Suppressor macrophage (primary cell): ENCODE results near the gene KREMEN1.

Experiments
- DNase-seq, 4 experiments: peaks; one replicate each; pipeline ENCODE4 v3.0.0-alpha.2; 2020 to 2022

Gene KREMEN1

DNA sequence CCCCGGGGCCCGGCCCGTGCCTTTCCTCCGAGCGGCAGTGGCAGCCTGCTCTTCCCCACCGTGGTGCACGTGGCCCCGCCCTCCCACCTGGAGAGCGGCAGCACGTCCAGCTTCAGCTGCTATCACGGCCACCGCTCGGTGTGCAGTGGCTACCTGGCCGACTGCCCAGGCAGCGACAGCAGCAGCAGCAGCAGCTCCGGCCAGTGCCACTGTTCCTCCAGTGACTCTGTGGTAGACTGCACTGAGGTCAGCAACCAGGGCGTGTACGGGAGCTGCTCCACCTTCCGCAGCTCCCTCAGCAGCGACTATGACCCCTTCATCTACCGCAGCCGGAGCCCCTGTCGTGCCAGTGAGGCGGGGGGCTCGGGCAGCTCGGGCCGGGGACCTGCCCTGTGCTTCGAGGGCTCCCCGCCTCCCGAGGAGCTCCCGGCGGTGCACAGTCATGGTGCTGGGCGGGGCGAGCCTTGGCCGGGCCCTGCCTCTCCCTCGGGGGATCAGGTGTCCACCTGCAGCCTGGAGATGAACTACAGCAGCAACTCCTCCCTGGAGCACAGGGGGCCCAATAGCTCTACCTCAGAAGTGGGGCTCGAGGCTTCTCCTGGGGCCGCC is 23.1 kb upstream of the KREMEN1 start:
- no peak for DNase-seq

GRCh38 chr22:29050457-29050856 is 22.4 kb upstream of the KREMEN1 start:
- no peak for DNase-seq

DNA sequence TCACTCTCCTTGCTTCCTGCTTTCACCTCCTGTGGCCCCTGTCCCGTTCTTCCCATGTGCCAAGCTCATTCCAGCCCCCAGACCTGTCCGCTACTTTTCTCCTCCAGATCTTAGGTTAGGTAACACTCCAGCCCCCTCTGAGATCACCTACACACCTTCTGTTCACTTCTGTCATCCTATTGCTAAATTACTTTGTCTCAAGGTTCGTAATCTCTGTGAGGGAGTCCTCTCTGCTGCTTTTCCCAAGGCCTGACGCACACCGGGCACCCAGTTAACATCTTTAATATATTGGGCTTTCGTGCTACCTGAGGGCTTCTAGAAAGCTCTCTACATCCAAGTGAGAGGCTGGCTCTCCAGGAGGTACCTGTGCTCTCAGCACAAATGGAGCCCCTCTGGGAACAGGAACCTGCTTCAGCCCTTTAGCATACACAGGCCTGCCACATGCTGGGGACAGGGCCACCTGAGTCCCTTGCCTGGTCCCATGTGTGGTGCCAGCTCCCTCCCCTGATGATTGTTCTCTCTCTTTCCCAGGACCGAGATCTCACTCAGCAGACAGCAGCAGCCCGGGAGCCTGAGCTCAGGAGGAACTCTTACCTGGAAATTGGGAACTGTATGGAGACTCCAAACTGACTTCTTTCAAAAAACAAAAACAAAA is 19.7 kb upstream of the KREMEN1 start:
- DNase-seq = no peak

DNA sequence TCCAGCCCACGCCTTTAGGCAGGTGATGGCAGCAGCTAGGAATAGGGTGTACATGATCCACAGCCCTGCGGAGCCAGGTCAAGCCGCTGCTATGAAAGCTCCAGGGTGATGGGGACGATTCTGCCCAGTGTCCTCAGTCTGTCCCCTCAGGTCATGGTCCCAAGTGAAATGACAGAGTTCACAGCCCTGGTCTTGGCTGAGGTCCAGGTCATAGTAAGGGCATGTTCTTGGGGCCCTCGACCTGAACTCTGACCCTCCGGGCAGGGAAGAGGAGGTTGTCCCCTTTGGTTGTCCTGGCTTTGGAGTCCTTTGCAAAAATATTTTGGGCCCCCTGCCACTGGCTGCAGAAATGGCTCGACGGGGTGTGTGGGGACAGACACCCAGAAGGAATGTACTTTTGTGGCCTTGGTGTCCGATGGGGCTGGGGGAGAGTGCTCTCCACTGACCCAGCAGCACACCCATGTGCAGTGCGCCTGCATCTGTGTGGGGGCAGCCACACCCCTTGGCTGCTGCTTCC is 18.5 kb upstream of the KREMEN1 start:
- DNase-seq = no peak

DNA sequence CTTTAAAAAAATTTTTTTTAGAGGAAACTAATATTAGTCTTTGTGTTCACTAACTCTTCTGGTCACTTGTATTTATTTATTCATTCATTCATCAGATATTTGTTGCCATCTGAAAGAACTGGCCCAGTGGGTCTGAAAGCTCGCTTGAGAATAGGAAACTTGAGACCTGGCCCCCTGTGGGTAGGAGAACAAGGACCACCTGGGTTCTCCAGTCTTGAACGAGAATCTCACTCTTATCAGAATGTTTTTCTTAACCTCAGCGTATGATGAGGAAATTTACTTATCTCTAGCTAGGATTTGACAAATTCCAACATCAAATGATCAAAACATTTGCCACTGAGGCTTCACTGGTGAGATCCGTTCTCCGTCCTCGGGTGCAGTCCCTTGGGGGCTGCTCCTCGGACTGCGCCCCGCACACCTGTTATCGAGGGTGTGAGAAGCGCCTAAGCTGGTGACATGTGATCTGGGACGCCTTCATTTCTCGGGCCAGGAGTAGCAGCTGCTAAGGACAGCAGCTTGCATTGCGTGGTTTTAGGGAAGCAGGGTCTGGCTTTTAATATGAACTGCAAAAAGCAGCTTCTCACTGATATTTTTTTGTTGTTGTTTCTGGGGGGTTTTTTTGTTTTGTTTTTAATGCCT is 17.5 kb upstream of the KREMEN1 start:
- no peak for DNase-seq

DNA sequence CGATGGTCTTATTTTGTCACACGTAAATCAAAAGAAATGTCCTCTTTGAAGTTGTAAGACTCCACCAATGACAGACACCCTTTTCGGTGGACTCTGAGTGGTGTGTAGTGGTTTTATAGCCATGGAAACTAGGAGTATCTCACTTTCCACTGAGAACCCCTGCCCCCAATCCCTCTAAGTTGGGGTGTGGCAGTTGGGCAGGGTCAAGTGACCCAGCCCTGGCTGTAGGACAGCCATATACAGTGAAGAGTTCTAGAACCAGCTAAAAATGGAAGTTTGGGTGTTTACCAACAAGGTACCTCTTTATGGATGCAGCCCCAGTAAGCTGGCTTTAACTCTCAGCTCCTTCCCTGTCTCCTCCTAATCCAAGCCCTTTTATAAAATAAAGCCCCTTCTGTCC is 16.4 kb upstream of the KREMEN1 start:
- DNase-seq = no peak

DNA sequence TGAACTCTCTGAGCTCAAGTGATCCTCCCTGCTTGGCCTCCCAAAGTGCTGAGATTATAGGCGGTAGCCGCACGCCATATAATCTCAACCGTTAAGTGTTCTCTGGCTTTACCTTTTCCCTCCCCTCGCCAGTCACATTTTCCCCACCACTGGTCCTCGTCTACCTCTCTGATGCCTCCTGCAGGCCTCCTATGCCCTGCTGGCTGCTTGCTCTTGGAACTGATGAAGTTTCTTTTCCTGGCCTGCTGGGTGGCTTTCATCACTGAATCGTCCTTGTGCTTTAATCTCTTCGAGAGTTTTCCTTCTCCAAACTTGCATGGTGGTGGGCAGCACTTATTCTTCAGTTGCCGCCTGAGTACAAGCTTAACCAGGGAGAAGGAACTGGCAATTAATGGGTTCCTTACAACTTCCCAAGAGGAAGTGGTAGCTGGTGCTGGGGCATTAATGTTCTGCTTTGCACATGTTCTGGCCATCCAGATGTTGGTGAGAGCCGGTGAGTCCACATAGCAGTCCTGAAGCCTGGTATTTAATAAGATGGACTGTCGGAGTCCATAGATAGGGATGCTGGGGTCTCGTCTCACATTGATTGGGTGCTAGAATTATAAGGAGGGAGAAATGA is 12.5 kb upstream of the KREMEN1 start:
- peak; percentile 15 to 56 (median 50) for DNase-seq

DNA sequence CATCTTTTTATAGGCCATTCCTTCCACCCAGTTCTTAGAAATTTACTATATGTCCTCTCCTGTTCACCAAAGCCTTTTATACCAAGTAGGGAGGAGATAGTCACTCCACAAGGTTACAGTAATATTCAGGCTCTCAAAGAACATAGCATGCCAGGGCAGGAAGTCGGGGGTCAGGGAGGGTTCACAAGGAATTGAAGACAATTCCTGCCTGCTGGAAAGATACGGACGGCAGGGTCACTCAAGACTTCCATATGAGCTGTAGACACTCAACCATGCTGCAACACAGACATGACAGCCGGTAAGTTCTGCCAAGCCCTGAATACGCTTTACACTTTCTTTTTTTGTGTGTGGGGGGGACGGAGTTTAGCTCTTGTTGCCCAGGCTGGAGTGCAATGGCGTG is 11.9 kb upstream of the KREMEN1 start:
- DNase-seq = no peak

DNA sequence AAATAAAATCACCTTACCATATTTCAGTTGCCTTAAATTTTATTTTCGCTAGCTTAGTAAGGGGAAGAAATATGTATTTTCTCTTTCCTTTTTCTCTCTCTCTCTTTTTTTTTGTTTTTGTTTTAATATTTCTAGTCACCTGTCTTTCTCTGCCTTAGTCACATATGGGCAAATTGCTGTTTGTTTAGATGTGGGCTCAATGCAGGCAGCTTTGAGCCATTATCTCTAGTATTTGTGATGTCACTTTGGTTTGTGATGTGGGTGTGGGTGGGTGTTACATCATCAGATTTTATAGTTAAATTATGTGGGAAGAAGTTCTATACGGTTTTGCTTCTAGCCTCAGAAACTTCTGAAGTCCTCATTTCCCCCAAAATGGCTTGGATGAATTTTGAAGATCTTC is 11.1 kb upstream of the KREMEN1 start, which contains the start of gene C22orf31:
TSS of gene C22orf31 (minus strand) at position 59 of the 400 bp plus-strand sequence. CDS start at position 20, 39 bp downstream.
- no peak for DNase-seq

GRCh38 chr22:29062286-29062821 is 10.5 kb upstream of the KREMEN1 start:
- no peak for DNase-seq

GRCh38 chr22:29065468-29066190 is 7.2 kb upstream of the KREMEN1 start:
- no peak for DNase-seq

- DNase-seq = no peak
Observed at GRCh38 chr22:29069463-29069862, 3.4 kb upstream of the KREMEN1 start.

GRCh38 chr22:29070490-29070889 is 2.3 kb upstream of the KREMEN1 start:
- no peak for DNase-seq

DNA sequence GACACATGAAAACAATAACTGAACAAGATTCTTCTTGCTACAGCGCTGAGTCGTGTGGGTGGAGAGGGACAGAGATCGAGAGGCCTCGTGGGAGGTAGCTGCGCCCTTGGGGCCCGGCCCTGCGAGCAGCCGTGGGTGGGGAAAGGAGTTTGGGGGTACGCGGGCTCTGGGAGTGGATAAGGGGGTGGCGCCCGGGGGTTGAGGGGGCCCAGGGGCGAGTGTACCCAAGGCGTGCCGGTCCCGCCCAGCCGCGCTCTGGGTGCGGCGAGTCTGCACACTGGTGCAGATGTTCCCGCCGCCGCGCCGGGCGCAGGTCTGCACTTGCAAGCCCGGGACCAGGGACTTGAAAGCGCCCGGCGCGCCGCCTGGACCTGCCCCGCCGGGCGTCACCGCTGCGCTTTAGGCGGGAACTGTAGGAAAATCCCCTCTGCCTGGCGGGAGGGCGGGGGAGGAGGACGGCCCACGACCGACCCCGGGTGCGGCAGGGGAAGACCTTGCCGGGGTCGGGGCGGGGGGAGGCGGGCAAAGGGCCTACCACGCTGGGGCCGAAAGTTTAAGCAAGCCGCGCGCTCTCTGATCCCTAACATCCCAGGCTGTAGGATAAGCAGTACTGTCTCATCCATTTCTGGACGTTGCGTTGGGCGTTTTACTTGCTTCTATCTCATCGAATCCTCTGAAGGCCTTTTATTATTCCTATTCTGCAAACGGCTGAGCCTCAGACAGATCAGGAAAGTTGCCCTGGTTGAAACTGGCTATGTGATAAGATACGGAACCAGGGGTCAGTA is 1.4 kb upstream of the KREMEN1 start:
- peak; percentile 24 to 66 (median 38) for DNase-seq

GRCh38 chr22:29072193-29072978 is 449 bp upstream of the KREMEN1 start:
- peak; percentile 71 to 93 (median 82) for DNase-seq

DNA sequence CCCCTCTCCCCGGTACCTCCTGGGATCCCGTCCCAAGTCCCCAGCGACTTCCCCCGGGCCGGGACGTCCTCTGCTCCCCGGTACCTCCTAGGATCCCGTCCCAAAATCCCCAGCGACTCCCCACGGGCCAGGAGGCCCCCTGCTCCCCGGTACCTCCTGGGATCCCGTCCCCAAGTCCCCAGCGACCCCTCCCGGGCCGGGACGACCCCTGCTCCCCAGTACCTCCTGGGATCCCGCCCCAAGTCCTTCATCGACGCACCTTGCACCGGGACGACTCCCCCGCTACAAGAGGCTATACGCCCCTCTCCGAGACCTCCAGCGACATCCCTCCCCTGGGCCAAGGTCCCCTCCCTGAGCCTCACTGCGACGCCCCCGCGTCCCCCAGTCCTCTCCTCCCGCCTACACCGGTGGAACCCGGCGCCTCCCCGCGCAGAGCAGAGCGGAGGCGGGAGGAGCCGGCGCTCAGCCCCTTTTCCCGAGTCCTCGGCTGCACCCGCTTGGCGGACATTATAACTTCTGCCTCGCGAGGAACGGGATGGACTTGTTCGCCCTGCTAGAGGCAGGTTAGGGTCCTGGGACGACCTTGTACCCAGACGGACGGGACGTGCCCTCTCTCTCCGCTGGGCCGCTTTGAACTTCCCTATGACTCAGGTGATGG is 912 bp downstream of the KREMEN1 start:
- DNase-seq = peak; percentile 19 to 57 (median 39)

DNA sequence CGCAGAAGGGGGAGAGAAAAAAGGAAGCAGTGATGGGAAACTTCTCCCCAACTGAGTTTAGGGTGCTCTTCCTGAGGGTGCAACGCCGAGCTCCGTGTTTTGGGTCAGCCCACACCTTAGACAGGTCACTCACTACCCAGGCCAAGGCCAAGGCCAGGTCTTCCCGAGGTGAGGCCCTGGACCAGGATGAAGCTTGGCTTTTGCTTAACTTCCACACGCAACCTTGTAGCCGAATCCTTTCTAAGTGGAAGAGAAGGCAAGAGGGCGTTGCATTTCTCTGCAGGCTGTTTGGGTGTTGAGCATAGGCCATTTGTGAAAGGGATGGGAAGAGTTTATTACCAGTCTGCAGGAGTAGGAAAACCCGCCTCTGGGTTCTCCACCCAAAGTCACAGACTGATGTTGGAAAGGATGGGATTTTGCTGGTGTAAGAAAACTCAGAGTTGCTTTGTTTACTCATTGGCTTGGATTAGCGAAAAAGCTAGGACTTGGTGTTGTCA is 1.5 kb downstream of the KREMEN1 start:
- no peak for DNase-seq

DNA sequence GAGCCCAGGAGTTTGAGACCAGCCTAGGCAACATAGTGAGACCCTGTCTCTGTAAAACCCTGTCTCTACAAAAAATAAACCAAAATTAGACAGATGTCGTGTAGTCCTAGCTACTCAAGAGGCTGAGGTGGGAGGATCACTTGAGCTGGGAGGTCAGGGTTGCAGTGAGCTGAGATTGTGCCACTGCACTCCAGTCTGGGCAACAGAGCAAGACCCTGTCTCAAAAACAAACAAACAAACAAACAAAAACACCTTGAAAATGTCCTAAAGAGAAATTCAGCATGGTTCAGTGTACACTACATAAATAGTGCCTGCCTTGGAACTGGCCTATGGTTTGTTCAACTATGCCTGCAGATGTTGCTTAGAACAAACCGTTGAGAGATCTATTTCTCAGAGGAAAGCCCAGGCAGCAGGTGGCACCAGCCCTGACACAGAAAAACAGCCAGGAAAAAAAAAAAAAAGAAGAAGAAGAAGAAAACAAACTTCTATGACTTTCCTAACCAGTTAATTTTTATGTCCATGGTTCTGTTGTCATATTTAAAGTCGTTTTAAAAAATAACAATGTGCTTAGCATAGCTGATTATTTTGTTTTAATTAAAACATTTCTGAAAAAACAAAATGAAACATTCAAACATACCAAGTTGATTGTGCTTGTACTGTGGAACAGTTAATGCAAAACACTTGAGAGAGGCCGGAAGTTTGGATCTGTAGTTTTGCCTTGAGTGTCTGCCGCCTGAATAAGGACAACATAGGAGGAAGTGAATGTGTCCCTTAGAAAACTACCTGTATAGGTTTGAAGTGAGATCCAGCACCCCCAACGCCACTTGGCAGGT is 5.4 kb downstream of the KREMEN1 start:
- no peak for DNase-seq

GRCh38 chr22:29078869-29079207 is 6.0 kb downstream of the KREMEN1 start:
- no peak for DNase-seq
